GM06990 (cell line): ENCODE data around the gene PRKG1.

Experiments
- DNase-seq: peaks from one replicate; pipeline ENCODE4 v3.0.0-alpha.2; 2011; ENCODE audit not compliant: insufficient read length; ENCODE audit errors: extremely low read depth
- H3K27me3 ChIP-seq: replicated peaks from 2 replicates; pipeline ENCODE4 v1.6.0; 2011; ENCODE audit warnings: low read length; ENCODE audit not compliant: control insufficient read depth, insufficient read depth
- H3K36me3 ChIP-seq: 2 replicates; pipeline ENCODE4 v1.5.1; 2011; ENCODE audit warnings: low read length; ENCODE audit not compliant: control insufficient read depth, insufficient read depth
- H3K4me3 ChIP-seq: replicated peaks from 2 replicates; pipeline ENCODE4 v1.5.1; 2011; ENCODE audit warnings: low read depth, mild to moderate bottlenecking, control low read depth, low read length
- CTCF ChIP-seq: IDR thresholded peaks from 2 replicates; pipeline ENCODE4 v1.5.1; 2011; ENCODE audit warnings: low read length, control low read depth, mild to moderate bottlenecking, inconsistent platforms; ENCODE audit not compliant: insufficient read depth, poor library complexity, severe bottlenecking

The PRKG1 gene

DNA sequence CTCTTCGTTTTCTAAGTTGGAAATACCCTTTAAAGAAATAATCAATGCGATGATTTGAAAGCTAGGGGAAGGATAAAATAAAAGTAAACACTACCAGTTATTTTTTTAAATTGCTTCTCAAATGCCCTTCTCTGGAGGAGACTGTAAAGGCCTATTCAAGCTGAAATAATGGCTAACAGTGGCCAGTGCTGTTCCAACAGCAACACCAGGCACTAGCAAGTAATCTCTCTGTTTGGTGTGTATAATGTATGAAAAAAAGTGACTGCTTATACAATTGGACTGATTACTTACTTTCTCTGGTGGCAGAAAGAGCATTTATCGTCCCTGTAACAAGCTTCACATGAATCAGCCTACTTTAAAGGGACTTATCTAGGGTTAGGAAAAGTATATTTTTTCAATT, 522.4 kb downstream of the PRKG1 start:
- Histone ChIP-seq H3K27me3 (no peaks in the 10 kb centered on the region), H3K36me3 (no peaks in the 10 kb centered on the region), H3K4me3 (no peak overlapping the region)
- no peak for TF ChIP-seq CTCF
- DNase-seq, result no peak

GRCh38 chr10:51599647-51600046, 525.4 kb downstream of the PRKG1 start:
- no peak overlapping the region for H3K4me3 ChIP-seq
- H3K36me3 ChIP-seq, result no peaks in the 10 kb centered on the region
- no peak for TF ChIP-seq CTCF
- DNase-seq, result no peak
- H3K27me3 ChIP-seq, result no peaks in the 10 kb centered on the region

GRCh38 chr10:51602326-51602725, 528.0 kb downstream of the PRKG1 start:
- no peak for DNase-seq
- no peaks in the 10 kb centered on the region for H3K27me3 ChIP-seq
- TF ChIP-seq CTCF, result no peak
- no peaks in the 10 kb centered on the region for H3K36me3 ChIP-seq
- H3K4me3 ChIP-seq, result no peak overlapping the region

- Histone ChIP-seq H3K4me3 (no peak overlapping the region), H3K27me3 (no peaks in the 10 kb centered on the region), H3K36me3 (no peaks in the 10 kb centered on the region)
- no peak for TF ChIP-seq CTCF
- no peak for DNase-seq
These were observed 530.3 kb downstream of the PRKG1 start for GRCh38 chr10:51604579-51604978.

DNA sequence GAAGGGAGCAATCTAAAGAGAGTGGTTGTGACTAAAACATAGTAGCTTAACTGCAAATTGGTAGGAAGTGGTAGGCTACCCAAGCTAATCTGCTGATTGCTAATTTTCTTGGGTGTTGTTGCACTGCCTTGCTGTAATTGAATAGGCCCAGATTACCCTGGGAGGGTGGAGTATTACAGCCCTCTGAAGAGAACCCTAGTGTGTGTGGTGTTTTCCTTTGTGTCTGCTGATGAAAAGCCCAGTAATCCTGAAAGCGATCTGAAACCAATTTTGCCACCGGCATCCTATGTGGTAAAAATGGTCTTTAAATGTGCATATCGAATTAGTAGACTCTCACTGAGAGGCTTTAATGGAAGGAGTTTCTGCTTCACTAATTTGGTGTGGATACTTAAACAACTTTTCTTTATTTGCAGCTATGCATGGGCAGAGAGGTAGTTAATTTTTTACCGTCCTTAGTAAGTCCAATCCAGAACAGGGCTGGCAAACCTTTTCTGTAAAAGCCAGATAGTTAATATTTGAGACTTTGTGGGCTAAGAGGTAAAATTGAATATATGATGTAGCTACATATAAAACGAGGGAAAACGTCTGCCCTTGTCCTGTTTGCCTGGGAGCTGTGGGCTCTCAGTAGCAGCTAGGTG, 532.7 kb downstream of the PRKG1 start:
- no peak for DNase-seq
- H3K27me3 ChIP-seq, result no peaks in the 10 kb centered on the region
- H3K4me3 ChIP-seq, result no peak overlapping the region
- H3K36me3 ChIP-seq, result no peaks in the 10 kb centered on the region
- no peak for TF ChIP-seq CTCF

DNA sequence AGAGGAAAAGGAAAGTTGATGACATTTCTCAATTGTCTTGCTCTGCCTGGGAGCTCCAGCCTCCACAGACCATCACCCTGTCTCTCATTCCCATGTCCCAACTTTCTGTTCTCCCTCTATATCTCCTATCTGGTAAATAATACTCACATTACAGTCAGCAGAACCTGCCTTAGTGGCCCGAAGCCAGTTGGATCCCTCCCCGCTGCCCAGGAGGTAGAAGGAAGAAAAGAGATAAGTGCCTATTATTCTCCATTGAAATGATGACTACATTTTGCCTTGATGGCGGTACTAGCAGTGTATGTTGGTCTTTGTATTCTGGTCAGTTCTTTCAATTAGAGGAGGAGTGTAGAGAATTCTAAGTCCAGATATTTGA, 533.2 kb downstream of the PRKG1 start:
- no peak for TF ChIP-seq CTCF
- H3K36me3 ChIP-seq, result no peaks in the 10 kb centered on the region
- H3K27me3 ChIP-seq, result no peaks in the 10 kb centered on the region
- no peak overlapping the region for H3K4me3 ChIP-seq
- no peak for DNase-seq
